HG03103 (cell line): ENCODE measurements around the gene POP4.
A peak's percentile ranks its signal among the peaks of the same experiment; 100 is the strongest.
"Not testable (repeated sequence)": the region's sequence is repeated elsewhere in the genome, so short reads cannot be mapped to it uniquely, and the experiment has no call there.

Source experiments
- ATAC-seq: cut with Tn5 transposase; IDR thresholded peaks from one replicate; pipeline ENCODE4 v1.9.1; 2021; ENCODE audit warnings: low read depth; ENCODE audit not compliant: unreplicated experiment

Gene POP4

DNA sequence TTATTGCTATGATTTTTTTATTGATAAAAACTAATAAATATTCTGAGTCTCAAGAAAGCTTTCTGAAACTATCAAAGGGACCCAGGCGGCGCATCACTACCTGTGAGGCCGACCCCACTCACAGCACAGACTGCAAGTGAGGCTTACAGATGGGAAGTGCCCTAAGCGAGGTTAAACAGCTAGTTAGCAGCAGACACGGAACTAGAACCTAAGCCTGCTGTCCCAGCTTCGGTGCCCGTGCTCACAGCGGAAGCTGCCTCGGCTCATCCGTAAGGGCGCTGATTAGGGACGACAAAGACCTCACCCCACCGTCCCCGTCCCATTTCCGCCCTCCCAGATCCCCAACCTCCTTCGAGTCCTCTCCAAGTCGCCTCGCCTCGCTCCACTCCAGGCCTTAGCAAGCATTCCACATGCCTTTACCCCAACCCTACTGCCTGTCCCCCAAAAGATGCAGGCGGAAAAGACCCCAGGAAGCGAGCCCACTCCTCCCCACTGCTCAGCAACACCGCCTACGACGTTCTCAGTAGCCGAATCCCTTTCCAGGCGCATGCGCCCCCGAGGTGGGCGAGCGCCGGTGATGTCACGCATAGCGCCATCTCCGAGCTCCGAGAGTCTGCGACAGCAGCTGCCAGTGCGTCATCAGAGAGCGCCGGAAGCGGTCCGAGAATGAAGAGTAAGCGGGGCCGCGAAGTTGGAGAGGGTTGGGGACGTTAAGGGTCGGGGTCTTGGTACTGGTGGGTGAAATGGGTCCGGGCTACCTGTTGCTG lies at the start of gene POP4:
POP4 (plus strand) TSS at position 631 of the 767 bp plus-strand sequence; CDS start at position 667, 36 bp downstream.
- ATAC-seq: peak; percentile 51

DNA sequence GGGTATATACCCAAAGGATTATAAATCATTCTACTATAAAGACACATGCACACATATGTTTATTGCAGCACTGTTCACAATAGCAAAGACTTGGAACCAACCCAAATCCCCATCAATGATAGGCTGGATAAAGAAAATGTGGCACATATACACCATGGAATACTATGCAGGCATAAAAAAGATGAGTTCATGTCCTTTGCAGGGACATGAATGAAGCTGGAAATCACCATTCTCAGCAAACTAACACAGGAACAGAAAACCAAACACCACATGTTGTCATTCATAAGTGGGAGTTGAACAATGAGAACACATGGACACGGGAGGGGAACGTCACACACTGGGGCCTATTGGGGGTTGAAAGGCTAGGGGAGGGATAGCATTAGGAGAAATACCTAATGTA lies 47.0 kb upstream of the POP4 start:
- ATAC-seq: not testable (repeated sequence)

DNA sequence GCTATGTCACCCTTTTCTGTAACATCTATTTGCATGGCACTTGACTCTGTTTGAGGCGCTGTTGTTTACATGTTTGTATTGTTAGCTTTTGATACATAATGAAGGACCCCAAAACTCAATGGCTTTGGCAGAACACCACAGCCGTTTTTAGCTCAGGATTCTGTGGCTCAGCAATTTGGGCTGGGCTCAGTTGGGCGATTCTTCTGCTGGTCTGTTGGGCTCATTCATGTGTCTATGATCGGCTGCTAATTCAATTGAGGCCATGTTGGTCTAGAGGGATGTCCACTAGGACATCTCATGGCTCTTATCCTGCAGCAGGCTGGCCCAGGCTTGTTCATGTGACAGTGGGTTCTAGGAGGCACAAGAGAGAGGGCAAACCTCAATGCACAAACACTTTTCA lies 46.3 kb upstream of the POP4 start:
- no peak for ATAC-seq

- ATAC-seq: no peak
These were observed 45.6 kb upstream of the POP4 start for GRCh38 chr19:29560313-29561075.

DNA sequence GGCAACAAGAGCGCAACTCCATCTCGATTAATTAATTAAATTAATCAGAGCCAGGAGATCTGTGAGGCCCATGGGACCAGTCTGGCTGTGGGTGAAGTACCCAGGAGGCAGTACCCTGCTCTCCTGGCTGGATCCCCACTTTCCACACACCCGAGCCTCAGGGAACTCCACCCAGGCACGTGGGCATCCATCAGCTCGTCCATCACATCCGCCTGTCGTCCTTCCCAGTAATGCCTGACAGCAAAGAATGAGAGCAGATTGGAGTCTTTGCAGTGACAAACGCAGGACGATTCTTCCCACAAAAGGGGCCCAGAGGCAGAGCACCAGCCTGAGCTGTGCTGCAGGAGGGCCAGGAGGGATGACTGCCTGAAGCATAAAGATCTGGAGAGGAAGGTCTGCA lies 44.5 kb upstream of the POP4 start:
- ATAC-seq: no peak

- no peak for ATAC-seq
These were observed 43.5 kb upstream of the POP4 start for GRCh38 chr19:29562299-29563297.

GRCh38 chr19:29563486-29564101 lies 42.5 kb upstream of the POP4 start:
- no peak for ATAC-seq

GRCh38 chr19:29564574-29565005 lies 41.5 kb upstream of the POP4 start:
- no peak for ATAC-seq

GRCh38 chr19:29565171-29565570 lies 40.9 kb upstream of the POP4 start:
- no peak for ATAC-seq

DNA sequence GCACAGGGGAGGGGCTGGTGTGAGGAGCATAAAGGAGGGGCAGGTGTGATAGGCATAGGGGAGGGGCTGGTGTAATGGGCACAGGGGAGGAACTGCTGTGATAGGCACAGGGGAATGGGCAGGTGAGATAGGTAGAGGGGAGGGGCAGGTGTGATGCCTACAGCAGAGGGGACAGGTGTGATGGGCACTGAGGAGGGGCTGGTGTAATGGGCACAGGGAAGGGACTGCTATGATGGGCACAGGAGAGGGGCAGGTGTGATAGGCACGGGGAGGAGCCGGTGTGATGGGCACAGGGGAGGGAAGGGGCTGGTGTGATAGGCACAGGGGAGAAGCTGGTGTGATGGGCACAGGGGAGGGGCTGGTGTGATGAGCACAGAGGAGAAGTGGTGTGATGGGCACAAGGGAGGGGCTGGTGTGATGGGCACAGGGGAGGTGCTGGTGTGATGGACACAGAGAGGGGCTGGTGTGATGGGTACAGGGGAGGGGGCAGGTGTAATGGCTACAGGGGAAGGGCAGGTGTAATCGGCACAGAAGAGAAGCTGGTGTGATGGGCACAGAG lies 39.5 kb upstream of the POP4 start:
- ATAC-seq: no peak

GRCh38 chr19:29567366-29567915 lies 38.6 kb upstream of the POP4 start:
- no peak for ATAC-seq

GRCh38 chr19:29568036-29569025 lies 37.8 kb upstream of the POP4 start:
- no peak for ATAC-seq

DNA sequence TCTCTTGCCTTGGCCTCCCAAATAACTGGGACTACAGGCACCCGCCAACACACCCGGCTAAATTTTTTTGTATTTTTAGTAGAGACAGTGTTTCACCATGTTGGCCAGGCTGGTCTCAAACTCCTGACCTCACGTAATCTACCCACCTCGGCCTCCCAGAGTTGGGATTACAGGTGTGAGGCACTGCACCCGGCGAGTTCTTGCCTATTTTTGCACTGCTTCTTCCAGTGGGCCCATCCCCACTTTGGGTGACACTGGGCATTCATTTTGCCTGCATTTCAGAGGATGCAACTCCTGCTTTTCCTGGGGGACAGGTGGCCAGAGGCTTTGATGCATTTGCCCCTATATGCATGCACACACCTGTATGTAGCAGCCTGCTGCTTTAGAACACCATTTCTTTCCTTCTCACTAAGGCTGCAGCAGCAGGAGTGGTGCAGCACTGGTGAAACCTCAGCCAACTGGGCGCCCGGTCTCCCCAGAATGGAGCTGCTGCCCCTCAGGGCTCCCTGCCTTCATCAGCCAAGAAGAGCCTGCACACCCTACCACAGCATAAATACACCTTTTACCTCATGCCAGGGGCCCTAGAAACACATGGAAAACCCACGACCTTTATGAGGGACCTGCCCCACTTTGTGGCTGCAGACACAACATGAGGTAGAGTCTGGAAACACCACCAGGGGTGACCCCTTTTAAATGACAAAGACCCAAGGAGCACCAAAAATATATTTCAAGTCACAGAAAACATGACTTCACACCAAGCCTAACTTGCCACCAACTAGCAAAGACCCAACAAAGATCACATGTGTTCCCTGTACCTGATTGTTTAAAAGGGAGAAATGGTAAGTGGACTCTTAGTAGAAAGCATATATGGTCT lies 36.8 kb upstream of the POP4 start:
- ATAC-seq: no peak

DNA sequence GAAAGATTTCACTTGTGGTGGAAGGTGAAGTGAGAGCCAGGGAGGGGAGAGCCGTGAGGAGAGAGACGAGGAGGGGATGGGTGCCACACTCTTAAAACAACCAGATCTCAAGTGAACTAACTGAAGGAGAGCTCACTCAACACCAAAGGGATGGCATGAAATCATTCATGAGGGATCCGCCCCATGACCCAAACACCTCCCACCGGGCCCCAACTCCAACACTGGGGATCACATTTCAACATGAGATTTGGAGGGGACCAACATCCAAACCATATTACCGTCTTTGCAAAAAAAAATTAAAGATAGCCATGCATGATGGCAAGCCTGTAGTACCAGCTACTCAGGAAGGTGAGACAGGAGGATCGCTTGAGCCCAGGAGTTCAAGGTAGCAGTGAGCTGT lies 34.9 kb upstream of the POP4 start:
- ATAC-seq: no peak

GRCh38 chr19:29573486-29573885 lies 32.6 kb upstream of the POP4 start:
- ATAC-seq: no peak

DNA sequence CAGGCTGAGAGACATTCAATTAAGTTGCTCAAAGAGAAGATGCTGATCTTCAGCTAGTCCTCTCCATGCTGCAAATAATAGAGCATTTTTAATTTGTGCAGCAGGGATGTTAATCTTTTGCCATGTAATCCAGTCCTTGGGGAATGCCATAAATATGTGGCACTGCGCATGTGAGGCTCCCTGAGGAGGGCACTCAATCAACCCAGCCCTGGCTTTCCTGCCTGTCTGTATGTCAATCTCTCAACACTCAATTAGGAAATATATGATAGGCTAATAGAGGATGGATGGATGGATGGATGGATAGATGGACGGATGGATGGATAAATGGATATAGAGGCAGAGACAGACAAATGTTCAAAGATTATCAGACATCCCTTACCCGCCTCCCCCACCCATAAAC lies 31.6 kb upstream of the POP4 start:
- ATAC-seq: no peak

DNA sequence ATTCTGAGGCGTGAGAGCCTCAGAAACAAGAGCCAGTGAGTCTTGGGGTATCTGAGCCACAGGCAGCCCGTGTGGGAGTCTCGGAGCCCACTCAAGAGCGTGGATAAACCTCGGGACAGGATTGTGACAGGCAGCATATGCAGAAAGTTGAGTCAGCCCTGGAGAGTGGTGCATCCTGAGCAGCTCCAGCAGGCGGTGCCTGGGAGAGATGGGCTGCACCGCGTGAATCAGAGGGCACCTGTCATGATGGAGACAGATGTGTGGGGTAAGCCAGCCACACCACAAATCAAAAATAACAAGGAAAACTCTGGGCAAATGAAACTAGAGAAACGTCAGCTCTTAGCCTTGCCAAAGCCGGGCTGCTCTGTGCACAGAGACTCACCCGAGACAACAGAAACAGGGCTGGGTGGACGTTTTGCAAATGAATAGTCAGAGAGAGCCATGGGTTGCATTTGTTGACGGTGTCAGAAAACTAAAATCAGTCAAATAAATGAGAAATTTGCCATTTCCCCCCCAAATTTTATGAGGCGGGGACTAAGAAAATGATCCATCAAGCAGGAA lies 30.0 kb upstream of the POP4 start:
- ATAC-seq: no peak
